HG03558 (cell line): Measurements from ENCODE around the gene AASDH.

Source experiments
- ATAC-seq: cut with Tn5 transposase; IDR thresholded peaks from one replicate; pipeline ENCODE4 v1.9.1; 2021; ENCODE audit warnings: moderate number of reproducible peaks; ENCODE audit not compliant: unreplicated experiment; ENCODE audit errors: extremely low read depth

Gene AASDH

DNA sequence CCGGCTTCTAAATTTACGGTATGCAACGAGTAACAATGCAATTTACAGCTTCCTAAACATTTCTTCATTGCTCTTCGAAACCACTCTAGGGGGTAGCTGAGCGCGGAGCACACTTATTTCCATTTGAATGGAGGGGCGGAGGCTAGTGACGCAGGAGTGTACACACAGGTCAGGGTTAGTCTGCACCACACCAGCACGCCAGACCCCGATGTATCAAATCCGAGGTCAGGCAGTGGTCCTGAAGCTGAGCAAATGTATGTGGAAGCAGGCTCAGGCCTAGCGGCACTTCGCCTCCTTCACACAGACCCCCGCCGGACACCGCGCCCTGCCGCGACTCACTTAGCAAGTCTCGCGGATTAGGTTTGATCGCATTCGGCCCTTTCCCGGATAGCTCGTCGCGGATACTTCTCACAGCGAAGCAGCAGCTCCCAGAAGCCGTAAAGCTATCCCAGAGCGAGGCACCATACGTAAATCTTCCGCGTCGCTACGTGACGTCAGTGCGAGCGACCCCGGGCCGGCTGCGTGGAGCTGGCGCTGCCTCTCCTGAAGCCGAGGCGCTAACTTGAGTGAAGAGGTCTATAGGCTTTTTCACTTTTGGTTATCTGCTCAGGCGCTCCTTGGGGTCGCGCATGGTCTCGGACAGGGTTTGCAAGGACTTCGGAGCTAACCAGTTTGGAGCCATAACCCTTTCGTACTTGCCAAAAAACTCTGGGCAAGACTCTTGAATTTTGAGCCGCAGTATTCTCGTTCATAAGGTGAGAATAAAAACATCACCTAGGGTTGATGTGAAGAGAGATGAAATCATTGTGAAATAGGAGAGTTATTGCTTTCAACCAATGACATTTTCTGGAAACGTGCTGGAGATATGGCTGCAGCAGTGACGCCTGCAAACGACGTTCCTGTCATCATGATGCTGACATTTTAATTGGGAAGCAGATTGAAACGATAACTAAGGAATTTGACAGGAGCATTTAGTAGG is at the start of gene AASDH:
AASDH (minus strand) TSS at position 469 of the 979 bp plus-strand sequence. CDS start 3,192 bp downstream, outside the sequence.
- ATAC-seq: peak; percentile 85

GRCh38 chr4:56435140-56435926 is 48.0 kb upstream of the AASDH start, which contains the start of gene PPAT:
Gene PPAT, minus strand, starts transcription at chr4:56435615. Its CDS starts 138 bp downstream, at chr4:56435477.
- ATAC-seq: peak; percentile 40

GRCh38 chr4:56434599-56435139 is 47.4 kb upstream of the AASDH start:
- no peak for ATAC-seq

DNA sequence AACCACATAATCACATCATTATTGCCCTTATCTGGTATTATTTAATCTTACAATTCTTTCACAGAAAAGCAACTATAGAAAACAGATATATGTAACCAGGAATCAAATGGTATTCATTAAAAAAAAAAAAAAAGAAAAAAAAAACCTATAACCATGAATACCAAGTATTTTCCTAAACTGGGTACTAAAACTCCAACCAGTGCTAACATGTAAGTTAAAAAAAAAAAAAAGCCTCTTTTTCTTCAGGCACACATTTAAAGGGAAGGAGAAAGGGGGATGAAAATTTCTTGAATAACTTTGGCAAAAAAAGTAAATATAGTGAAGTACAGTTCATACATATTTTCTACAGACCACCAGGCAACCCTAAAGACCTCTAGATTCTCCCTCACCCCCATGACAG is 46.0 kb upstream of the AASDH start:
- no peak for ATAC-seq

GRCh38 chr4:56430203-56430602 is 42.9 kb upstream of the AASDH start:
- ATAC-seq: no peak

DNA sequence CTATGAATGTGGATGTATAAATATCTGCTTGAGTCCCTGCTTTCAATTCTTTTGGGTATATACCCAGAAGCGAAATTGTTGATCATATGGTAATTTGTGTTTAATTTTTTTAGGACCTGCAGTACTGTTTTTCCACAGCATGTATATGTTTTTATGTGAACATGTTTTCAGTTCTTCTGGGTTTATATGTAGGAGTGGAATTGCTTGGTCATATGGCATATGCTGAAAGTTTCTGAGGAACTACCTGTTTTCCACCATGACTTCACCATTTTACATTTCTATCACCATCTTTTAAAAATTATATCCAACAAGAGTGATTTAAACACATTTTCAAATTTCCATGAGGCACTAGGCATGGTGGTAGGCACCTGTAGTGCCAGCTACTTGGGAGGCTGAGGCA is 39.9 kb upstream of the AASDH start:
- no peak for ATAC-seq

DNA sequence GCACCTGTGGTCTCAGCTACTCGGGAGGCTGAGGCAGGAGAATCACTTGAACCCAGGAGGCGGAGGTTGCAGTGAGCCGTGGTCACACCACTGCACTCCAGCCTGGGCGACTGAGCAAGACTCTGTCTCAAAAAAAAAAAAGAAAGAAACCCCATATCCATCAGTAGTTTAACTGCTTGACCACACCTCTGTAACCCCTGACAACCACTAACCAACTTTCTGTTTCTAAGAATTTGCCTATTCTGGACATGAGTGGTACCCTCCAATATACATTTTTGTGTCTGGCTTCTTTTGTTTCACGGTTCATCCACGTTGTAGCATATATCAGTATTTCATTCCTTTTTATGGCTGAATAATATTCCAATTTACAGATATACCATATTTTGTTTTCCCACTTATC is 39.0 kb upstream of the AASDH start:
- ATAC-seq: peak; percentile 74

DNA sequence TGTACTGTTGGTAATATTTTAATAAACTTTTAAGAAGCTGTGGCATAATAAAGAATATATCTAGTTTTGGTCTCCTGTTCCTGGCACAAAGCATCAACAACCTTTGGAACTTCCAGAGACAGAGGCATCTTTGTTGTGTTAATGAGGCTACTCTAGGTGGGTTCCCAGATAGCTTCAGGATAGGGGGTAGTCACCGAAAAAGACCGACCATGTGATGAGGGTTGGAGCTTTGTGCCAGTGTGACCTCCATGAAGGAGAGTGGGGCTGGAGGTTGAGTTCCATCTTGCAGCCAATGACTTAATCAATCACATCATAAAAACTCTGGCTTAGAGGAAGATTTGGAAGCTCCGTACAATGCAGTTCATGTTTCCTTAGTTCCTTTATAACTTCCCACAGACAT is 38.2 kb upstream of the AASDH start:
- no peak for ATAC-seq

DNA sequence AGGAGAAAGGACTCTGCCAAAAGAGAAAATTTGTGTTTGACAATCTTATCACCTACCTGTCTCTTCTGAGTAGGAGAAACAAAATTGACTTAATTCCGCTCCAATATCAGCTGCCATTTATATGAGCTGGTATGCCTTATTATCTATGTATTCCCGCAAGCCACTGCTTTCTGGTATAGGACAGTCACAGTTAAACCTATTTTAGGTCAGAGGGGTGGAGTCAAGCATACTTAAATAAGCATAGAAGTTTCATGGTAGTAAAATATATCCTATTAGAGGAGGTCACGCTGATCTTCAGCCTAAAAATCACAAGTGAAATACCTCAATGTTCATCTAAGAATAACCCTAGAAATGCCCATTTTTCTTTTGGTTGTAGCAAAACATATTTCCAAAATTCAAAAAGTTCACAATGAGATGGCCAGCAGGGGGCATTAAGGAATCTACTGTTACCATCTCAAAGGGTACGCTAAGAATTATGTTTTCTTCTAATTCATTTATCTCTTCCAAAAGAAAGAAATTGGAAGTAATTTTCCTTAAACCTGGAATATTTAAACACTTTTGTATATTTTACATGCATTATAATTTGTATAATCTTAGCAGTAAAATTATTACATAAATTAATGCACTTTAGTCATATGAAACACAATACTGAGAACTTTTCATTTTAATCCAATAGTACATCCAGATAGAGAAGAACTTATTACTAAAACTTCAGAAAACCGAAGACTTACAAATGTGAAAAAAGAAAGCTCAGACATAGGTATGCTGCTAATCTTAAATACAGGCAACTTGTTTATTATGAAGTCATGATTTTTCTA is 37.6 kb upstream of the AASDH start:
- no peak for ATAC-seq

DNA sequence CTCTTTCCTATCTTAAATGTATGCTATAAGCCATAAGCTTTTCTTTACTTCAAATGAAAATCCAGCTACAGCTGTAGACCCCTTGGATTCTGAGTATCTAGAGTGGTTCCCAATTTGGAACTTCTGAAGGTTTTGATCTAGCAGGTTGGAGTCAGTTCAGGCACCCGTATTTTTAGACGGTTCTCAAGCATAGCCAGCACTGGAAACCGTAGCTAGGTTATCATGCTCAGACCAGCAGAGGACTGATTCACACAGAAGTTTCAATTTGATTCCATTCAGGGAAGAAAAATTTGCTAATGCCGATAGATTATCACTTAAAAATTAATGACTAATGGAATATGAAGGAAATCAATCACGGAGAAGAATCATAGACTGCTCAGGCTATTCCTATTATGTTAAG is 36.9 kb upstream of the AASDH start:
- ATAC-seq: no peak

- ATAC-seq: no peak
Measured at GRCh38 chr4:56417396-56417795, 30.1 kb upstream of the AASDH start.

- no peak for ATAC-seq
Measured at GRCh38 chr4:56416349-56416748, 29.1 kb upstream of the AASDH start.

- ATAC-seq: no peak
Measured at GRCh38 chr4:56414135-56414670, 26.9 kb upstream of the AASDH start.

DNA sequence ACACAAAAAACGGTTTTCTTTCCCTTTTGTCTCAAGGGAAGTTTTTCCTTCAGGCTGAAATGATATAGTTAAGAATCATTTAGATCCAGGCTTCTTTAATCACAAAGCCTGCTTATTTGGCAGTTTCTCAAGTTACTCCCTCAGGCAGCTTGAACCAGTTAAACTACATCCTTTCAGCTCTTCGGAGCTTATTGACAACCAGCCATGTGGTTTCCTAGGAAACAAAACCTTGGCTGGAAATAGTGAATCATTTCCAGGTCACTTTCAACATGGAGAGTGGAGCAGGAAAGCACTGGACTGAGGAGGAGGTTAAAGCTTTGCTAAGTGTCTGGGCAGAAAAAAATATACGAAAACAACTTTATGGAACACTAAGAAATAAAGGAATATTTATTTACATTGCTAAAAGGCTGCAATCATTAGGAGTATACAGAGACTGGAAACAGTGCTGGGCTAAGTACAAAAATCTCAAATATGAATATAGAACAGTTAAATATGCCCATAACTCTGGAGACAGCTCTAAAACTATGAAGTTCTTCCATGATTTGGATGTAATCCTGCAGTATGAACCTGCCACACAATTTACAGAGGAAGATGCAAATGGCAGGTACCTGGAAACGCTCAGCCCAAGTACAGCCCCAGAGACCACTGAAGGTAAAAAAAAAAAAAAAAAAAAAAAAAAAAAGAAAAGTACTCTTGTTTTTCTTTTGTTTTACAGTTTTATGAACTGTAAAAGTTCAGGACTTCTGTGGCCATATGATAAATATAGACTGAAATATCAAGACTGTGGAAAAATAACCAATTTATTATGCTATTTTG is 23.2 kb upstream of the AASDH start:
- ATAC-seq: no peak

GRCh38 chr4:56409511-56410090 is 22.3 kb upstream of the AASDH start:
- ATAC-seq: no peak

DNA sequence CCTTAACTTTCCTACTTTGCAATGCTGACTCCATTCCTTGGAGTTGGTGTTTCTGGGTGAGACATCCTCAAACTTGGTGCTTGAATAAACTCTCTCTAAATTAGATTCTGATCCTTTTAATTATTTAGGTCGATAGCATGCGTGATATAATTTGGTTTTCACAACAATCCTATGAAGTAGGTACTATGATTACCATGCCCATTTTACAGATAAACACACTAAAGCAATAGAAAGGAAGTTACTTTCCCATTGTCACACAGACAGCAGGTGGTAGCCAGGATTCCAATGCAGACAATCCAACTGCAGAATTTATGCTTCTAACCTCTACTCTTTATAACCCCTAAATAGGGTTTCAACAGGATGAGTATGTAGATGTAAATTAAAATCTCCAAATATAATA is 21.7 kb upstream of the AASDH start:
- no peak for ATAC-seq

DNA sequence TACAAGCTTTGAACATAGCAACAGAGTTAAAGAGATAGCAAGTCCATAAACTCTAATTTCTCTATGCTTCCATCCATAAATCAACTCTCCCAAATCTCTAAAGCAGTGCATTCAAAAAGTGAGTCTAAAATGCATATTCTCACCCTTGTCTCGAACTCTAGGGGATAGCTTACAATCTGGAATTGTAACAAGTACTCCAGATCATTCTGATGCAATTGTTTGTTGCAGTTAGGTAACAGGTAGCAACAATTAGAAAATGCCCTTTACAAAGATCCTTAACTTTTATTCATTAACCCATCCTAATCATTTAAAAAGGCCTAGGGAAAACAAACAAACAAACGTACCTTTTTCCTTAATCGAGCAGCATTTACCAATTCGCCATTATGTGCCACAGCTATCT is 18.9 kb upstream of the AASDH start:
- ATAC-seq: no peak

DNA sequence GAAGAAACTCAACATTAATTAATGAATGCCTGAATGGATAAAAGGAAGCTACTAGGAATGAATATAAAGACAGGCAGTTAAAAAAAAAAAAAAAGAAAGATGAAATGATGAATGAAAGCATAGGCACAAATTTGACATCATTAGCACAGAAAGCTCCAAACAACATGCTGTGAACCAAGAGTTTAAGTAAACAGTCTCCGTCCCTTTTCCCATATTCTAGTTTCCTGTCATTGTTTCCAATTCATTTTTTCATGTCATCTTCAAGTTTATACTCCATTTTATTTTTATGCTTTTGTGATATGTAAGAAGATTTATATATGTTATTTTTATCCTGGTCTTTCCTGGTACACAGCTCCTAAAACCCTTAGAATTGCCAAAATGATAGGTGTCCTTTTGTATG is 17.7 kb upstream of the AASDH start:
- ATAC-seq: no peak

- no peak for ATAC-seq
Measured at GRCh38 chr4:56400560-56400959, 13.3 kb upstream of the AASDH start.
